HL-60 (cell line): ENCODE results near the gene SLC1A1.

Experiments used
- POLR2AphosphoS5 ChIP-seq: IDR thresholded peaks from 2 replicates; pipeline ENCODE4 v1.6.1; 2012; ENCODE audit warnings: low read depth
- TF ChIP-seq, protein P1 (sequence below): IDR thresholded peaks from one replicate; pipeline ENCODE4 v1.5.1; 2011; ENCODE audit warnings: low read length, control low read depth, inconsistent platforms; ENCODE audit not compliant: insufficient read depth
- TF ChIP-seq, protein P2 (sequence below): IDR thresholded peaks from 2 replicates; pipeline ENCODE4 v1.6.1; 2012; ENCODE audit warnings: low read depth; ENCODE audit not compliant: insufficient replicate concordance

DNA sequence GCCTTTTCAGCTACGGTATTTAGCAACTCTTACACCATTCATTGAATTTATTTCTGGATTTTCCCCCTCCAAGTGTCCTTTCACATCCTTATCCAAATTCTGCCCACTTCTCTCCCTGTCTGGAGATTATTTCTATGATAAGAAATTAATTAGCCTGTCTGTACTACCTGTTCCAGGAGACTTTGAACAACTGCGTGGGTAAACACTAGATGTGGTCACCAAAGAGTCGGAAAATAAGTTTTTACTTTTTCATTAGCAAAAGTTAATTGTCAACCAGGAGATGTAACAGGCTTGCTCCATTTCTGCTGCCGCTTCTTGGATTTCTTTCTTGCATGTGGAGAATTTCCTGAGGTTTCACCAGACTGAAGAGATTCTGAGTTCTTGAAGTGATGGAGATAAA lies 14.0 kb downstream of the SLC1A1 start:
- TF ChIP-seq, protein P1, sequence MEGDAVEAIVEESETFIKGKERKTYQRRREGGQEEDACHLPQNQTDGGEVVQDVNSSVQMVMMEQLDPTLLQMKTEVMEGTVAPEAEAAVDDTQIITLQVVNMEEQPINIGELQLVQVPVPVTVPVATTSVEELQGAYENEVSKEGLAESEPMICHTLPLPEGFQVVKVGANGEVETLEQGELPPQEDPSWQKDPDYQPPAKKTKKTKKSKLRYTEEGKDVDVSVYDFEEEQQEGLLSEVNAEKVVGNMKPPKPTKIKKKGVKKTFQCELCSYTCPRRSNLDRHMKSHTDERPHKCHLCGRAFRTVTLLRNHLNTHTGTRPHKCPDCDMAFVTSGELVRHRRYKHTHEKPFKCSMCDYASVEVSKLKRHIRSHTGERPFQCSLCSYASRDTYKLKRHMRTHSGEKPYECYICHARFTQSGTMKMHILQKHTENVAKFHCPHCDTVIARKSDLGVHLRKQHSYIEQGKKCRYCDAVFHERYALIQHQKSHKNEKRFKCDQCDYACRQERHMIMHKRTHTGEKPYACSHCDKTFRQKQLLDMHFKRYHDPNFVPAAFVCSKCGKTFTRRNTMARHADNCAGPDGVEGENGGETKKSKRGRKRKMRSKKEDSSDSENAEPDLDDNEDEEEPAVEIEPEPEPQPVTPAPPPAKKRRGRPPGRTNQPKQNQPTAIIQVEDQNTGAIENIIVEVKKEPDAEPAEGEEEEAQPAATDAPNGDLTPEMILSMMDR: no peak
- no peak for TF ChIP-seq POLR2AphosphoS5
- TF ChIP-seq, protein P2, sequence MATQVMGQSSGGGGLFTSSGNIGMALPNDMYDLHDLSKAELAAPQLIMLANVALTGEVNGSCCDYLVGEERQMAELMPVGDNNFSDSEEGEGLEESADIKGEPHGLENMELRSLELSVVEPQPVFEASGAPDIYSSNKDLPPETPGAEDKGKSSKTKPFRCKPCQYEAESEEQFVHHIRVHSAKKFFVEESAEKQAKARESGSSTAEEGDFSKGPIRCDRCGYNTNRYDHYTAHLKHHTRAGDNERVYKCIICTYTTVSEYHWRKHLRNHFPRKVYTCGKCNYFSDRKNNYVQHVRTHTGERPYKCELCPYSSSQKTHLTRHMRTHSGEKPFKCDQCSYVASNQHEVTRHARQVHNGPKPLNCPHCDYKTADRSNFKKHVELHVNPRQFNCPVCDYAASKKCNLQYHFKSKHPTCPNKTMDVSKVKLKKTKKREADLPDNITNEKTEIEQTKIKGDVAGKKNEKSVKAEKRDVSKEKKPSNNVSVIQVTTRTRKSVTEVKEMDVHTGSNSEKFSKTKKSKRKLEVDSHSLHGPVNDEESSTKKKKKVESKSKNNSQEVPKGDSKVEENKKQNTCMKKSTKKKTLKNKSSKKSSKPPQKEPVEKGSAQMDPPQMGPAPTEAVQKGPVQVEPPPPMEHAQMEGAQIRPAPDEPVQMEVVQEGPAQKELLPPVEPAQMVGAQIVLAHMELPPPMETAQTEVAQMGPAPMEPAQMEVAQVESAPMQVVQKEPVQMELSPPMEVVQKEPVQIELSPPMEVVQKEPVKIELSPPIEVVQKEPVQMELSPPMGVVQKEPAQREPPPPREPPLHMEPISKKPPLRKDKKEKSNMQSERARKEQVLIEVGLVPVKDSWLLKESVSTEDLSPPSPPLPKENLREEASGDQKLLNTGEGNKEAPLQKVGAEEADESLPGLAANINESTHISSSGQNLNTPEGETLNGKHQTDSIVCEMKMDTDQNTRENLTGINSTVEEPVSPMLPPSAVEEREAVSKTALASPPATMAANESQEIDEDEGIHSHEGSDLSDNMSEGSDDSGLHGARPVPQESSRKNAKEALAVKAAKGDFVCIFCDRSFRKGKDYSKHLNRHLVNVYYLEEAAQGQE: no peak
